A673 (cell line): ENCODE results near the gene ZNFX1. TPM values are rescaled to one million over a fixed set of nuclear protein-coding genes. Genes with fewer than 3 reads are reported as not detected.
A peak's percentile ranks its signal among the peaks of the same experiment; 100 is the strongest.

Experiments used
- BruUV-seq: library from RNA; stranded (reverse); fragments of 400-500 nt; replicated peaks from 2 replicates; lab custom pipeline; 2021; lab: Mats Ljungman, UMichigan
- CTCF ChIA-PET: fragments of 300-600 bp; sonication (Branson Sonifier 250); formaldehyde crosslinking; loops from one replicate; lab custom pipeline; 2022; ENCODE audit warnings: antibody characterized with exemption; lab: Charles Lee
- POLR2A ChIA-PET: fragments of 300-600 bp; sonication (Branson Sonifier 250); formaldehyde crosslinking; loops from one replicate; lab custom pipeline; 2022; ENCODE audit warnings: antibody characterized with exemption; ENCODE audit not compliant: low non-redundant PET; lab: Charles Lee
- DNase-seq: peaks from one replicate; pipeline ENCODE4 v3.0.0-alpha.2; 2015; ENCODE audit warnings: low spot score
- H3K27ac ChIP-seq: fragments of 200-600 bp; sonication (generic); 2 replicates; pipeline ENCODE4 v1.5.1; 2016; ENCODE audit warnings: mixed run types, low read depth, mild to moderate bottlenecking, mixed read lengths, antibody characterized with exemption, low read length; ENCODE audit not compliant: poor library complexity, severe bottlenecking
- H3K27me3 ChIP-seq: fragments of 200-600 bp; sonication (generic); replicated peaks from 2 replicates; pipeline ENCODE4 v1.6.1; 2017; ENCODE audit warnings: mixed run types, low read depth, mild to moderate bottlenecking, mixed read lengths, antibody characterized with exemption, low read length; ENCODE audit not compliant: insufficient read depth, poor library complexity
- H3K36me3 ChIP-seq: fragments of 200-600 bp; sonication (generic); 2 replicates; pipeline ENCODE4 v1.6.1; 2016; ENCODE audit warnings: mixed run types, mild to moderate bottlenecking, mixed read lengths, antibody characterized with exemption, low read length; ENCODE audit not compliant: insufficient read depth, poor library complexity, severe bottlenecking
- H3K4me1 ChIP-seq: fragments of 200-600 bp; sonication (generic); 2 replicates; pipeline ENCODE4 v1.6.1; 2017; ENCODE audit warnings: mixed run types, mild to moderate bottlenecking, mixed read lengths, antibody characterized with exemption, low read length; ENCODE audit not compliant: insufficient read depth, poor library complexity, severe bottlenecking
- H3K4me3 ChIP-seq: fragments of 200-600 bp; sonication (generic); 2 replicates; pipeline ENCODE4 v1.5.1; 2016; ENCODE audit warnings: low read depth, mixed run types, mild to moderate bottlenecking, mixed read lengths, low read length; ENCODE audit not compliant: poor library complexity, severe bottlenecking
- H3K9me3 ChIP-seq: fragments of 200-600 bp; sonication (generic); 2 replicates; pipeline ENCODE4 v1.6.1; 2016; ENCODE audit warnings: mixed run types, low read depth, mild to moderate bottlenecking, mixed read lengths, antibody characterized with exemption, low read length; ENCODE audit not compliant: poor library complexity, severe bottlenecking
- CTCF ChIP-seq: fragments of 300-800, 200-600 bp; sonication (generic); conservative IDR thresholded peaks from 2 replicates; pipeline ENCODE4 v1.5.1; 2017; ENCODE audit warnings: low read depth, mild to moderate bottlenecking, antibody characterized with exemption, low read length, moderate library complexity, mixed read lengths
- EZH2 ChIP-seq: fragments of 200-600 bp; sonication (generic); IDR thresholded peaks from 2 replicates; pipeline ENCODE4 v1.6.1; 2017; ENCODE audit warnings: borderline replicate concordance, low read depth, mild to moderate bottlenecking, mixed read lengths, antibody characterized with exemption, low read length; ENCODE audit not compliant: poor library complexity, severe bottlenecking
- intact Hi-C: fragments of 100-400 bp; cut with micrococcal nuclease; formaldehyde crosslinking; loops from one replicate; pipeline ENCODE4 v1.10.0; 2022; ENCODE audit not compliant: unreplicated experiment
- total RNA-seq: library from RNA; stranded (reverse); gene quantifications from 2 replicates; pipeline ENCODE4 v1.2.3, GENCODE V29; 2021

Gene ZNFX1
- total RNA-seq, 1 experiment from 2014 or later, result 19.0 TPM

GRCh38 chr20:49281059-49281912 is 3.4 kb upstream of the ZNFX1 start:
- H3K4me1 ChIP-seq, result peaks cover 13% of the 10 kb centered on the region
- ChIA-PET POLR2A (interaction anchor here (0.7 to 1.4 kb wide), 2 partner anchors 10 to 12 kb away, joined by 3 to 4 read pairs; no protein-coding TSS in a partner anchor), CTCF (no interaction called here)
- peaks cover 34% of the 10 kb centered on the region for H3K9me3 ChIP-seq
- intact Hi-C loops, result no loop called here
- BruUV-seq, result no TSS peak
- H3K27ac ChIP-seq, result peak overlapping the region; percentile 94
- peak overlapping the region; percentile 81 for H3K4me3 ChIP-seq
- peak; percentile 60 for DNase-seq
- TF ChIP-seq EZH2, result no peak
- TF ChIP-seq CTCF, result no peak
- H3K36me3 ChIP-seq, result peaks cover 77% of the 10 kb centered on the region
- no peaks in the 10 kb centered on the region for H3K27me3 ChIP-seq

- no peaks in the 10 kb centered on the region for H3K27me3 ChIP-seq
- TF ChIP-seq CTCF (no peak), EZH2 (no peak)
- peaks cover 13% of the 10 kb centered on the region for H3K4me1 ChIP-seq
- BruUV-seq, result no TSS peak
- ChIA-PET POLR2A (no interaction called here), CTCF (no interaction called here)
- peaks cover 73% of the 10 kb centered on the region for H3K36me3 ChIP-seq
- peak overlapping the region; percentile 94 for H3K27ac ChIP-seq
- peak overlapping the region; percentile 81 for H3K4me3 ChIP-seq
- peak; percentile 29 for DNase-seq
- peaks cover 28% of the 10 kb centered on the region for H3K9me3 ChIP-seq
- intact Hi-C loops, result no loop called here
Observed at GRCh38 chr20:49280463-49281058, 2.7 kb upstream of the ZNFX1 start.

DNA sequence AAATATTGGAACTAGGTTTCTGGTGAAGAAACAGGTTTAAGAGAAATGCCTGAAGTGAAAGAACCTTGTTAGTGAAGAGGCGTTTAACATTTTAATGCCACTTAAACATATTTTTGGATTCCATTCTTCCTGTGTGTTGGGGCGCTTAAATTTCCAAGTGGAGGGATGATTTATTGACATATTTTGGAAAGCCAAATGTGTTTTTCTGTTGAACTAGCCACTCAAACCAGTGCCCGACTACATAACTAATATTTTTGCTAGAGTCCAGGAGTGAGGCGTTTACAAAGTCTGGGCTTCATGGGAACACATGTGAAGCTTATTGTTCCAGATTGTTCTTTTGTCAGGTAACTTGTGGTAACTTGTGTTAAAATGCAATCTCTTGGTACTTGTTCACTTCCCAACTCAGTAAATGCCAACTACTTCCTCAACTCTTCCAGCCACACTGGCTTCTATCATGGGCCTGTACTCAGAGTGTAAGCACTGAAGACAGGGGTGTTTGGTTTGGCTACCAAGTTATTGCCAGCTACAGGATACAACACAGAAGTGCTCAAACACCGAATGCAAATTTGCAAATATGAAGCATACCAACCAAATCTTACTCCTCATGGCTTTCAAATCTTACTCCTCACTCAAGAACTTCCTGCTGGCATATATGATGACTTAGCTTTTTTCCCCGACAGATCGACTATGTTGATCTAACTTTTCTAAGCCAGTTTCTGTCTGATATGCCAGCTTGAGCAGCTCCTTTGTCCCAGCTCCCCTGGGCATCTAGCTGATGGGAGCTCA is 2.0 kb upstream of the ZNFX1 start:
- intact Hi-C loops, result no loop called here
- Histone ChIP-seq H3K36me3 (peaks cover 73% of the 10 kb centered on the region), H3K4me1 (peaks cover 13% of the 10 kb centered on the region), H3K9me3 (peaks cover 21% of the 10 kb centered on the region), H3K27ac (peak overlapping the region; percentile 94), H3K27me3 (no peaks in the 10 kb centered on the region), H3K4me3 (peak overlapping the region; percentile 81)
- ChIA-PET POLR2A (no interaction called here), CTCF (no interaction called here)
- peak; percentile 37 for DNase-seq
- no TSS peak for BruUV-seq
- TF ChIP-seq CTCF (no peak), EZH2 (no peak)
